HepG2 (cell line): ENCODE results near the gene SRP68. TPM values are rescaled to one million over a fixed set of nuclear protein-coding genes. Genes with fewer than 3 reads are reported as not detected.

Source experiments
- AGO1 ChIP-seq: fragments of 200-400 bp; formaldehyde crosslinking; IDR thresholded peaks from 2 replicates; pipeline ENCODE4 v1.6.1; 2017; ENCODE audit warnings: mild to moderate bottlenecking, low read depth, low read length, moderate library complexity; ENCODE audit not compliant: poor library complexity, severe bottlenecking
- CBX2 ChIP-seq, 2 experiments: fragments of 200-600 bp in 1 of 2; sonication (generic); formaldehyde crosslinking in 1 of 2; IDR thresholded peaks; 2 replicates each; pipeline versions ENCODE4 v1.7.0 to v1.8.1; 2018 to 2022; ENCODE audit warnings: low read depth in 2 of 2, low read length in 1 of 2, mild to moderate bottlenecking in 1 of 2, missing genetic modification reagents in 1 of 2
- KLF13 ChIP-seq: sonication (generic); formaldehyde crosslinking; IDR thresholded peaks from 2 replicates; pipeline ENCODE4 v1.4.0; 2020; ENCODE audit warnings: mild to moderate bottlenecking, missing genetic modification reagents
- MAFF ChIP-seq: IDR thresholded peaks from 2 replicates; pipeline ENCODE4 v1.6.1; 2011; ENCODE audit warnings: low read depth, low read length, improper control_type of control experiment
- MAFK ChIP-seq, 2 experiments: IDR thresholded peaks in 1 of 2; conservative IDR thresholded peaks in 1 of 2; 2 replicates each; pipeline ENCODE4 v1.6.1; 2011; ENCODE audit warnings: improper control_type of control experiment in 2 of 2, low read length in 2 of 2
- MIER2 ChIP-seq: IDR thresholded peaks from 2 replicates; pipeline ENCODE4 v1.6.1; 2016; ENCODE audit warnings: missing biosample characterization, missing genetic modification reagents
- NFIC ChIP-seq: IDR thresholded peaks from 2 replicates; pipeline ENCODE4 v1.6.1; 2012; ENCODE audit warnings: mild to moderate bottlenecking, low read length, inconsistent platforms
- NR2F6 ChIP-seq, 2 experiments: IDR thresholded peaks; 2 replicates each; pipeline ENCODE4 v1.6.1; 2016; ENCODE audit warnings: antibody characterized with exemption in 1 of 2, mild to moderate bottlenecking in 1 of 2
- RARG ChIP-seq: sonication (generic); formaldehyde crosslinking; IDR thresholded peaks from 2 replicates; pipeline ENCODE4 v1.4.0; 2020; ENCODE audit warnings: low read depth, mild to moderate bottlenecking, missing genetic modification reagents
- RFXANK ChIP-seq: IDR thresholded peaks from 2 replicates; pipeline ENCODE4 v1.6.1; 2016
- RXRA ChIP-seq: sonication (generic); formaldehyde crosslinking; IDR thresholded peaks from 2 replicates; pipeline ENCODE4 v1.5.1; 2020; ENCODE audit warnings: missing genetic modification reagents
- SRSF4 ChIP-seq: fragments of 200-400 bp; formaldehyde crosslinking; IDR thresholded peaks from one replicate; pipeline ENCODE4 v1.6.1; 2018; ENCODE audit warnings: mild to moderate bottlenecking, low read depth, low read length, moderate library complexity; ENCODE audit not compliant: poor library complexity, severe bottlenecking
- SSRP1 ChIP-seq: IDR thresholded peaks from 2 replicates; pipeline ENCODE4 v1.6.1; 2016; ENCODE audit warnings: control low read depth
- TCF7L2 ChIP-seq: IDR thresholded peaks from 2 replicates; pipeline ENCODE4 v1.6.1; 2011; ENCODE audit warnings: mild to moderate bottlenecking, low read depth, low read length, moderate library complexity
- ZMYM3 ChIP-seq: sonication (generic); formaldehyde crosslinking; IDR thresholded peaks from 2 replicates; pipeline ENCODE4 v1.5.1; 2020; ENCODE audit warnings: mild to moderate bottlenecking, missing genetic modification reagents
- ZNF296 ChIP-seq: sonication (generic); formaldehyde crosslinking; conservative IDR thresholded peaks from 2 replicates; pipeline ENCODE4 v1.5.0; 2020; ENCODE audit warnings: mild to moderate bottlenecking, missing genetic modification reagents
- ZNF530 ChIP-seq: sonication (generic); formaldehyde crosslinking; IDR thresholded peaks from 2 replicates; pipeline ENCODE4 v1.5.0; 2020; ENCODE audit warnings: low read depth, mild to moderate bottlenecking, missing genetic modification reagents
- ZNF547 ChIP-seq: sonication (generic); formaldehyde crosslinking; IDR thresholded peaks from 2 replicates; pipeline ENCODE4 v1.5.1; 2020; ENCODE audit warnings: mild to moderate bottlenecking, missing genetic modification reagents
- ZNF670 ChIP-seq: sonication (generic); formaldehyde crosslinking; IDR thresholded peaks from 2 replicates; pipeline ENCODE4 v1.8.0; 2022; ENCODE audit warnings: mild to moderate bottlenecking, missing genetic modification reagents, borderline replicate concordance
- ZNF724P ChIP-seq: sonication (generic); formaldehyde crosslinking; IDR thresholded peaks from 2 replicates; pipeline ENCODE4 v1.8.0; 2022; ENCODE audit warnings: missing genetic modification reagents, borderline replicate concordance
- ZNF777 ChIP-seq: sonication (generic); formaldehyde crosslinking; IDR thresholded peaks from 2 replicates; pipeline ENCODE4 v1.4.0; 2020; ENCODE audit warnings: missing genetic modification reagents
- ZNF788 ChIP-seq: sonication (generic); formaldehyde crosslinking; IDR thresholded peaks from 2 replicates; pipeline ENCODE4 v1.5.0; 2020; ENCODE audit warnings: mild to moderate bottlenecking, missing genetic modification reagents, borderline replicate concordance
- polyA plus RNA-seq, 8 experiments: library from polyadenylated mRNA; depleted of rRNA in 3 of 8; stranded (reverse) in 7 of 8; unstranded in 1 of 8; fragments of >200 nt; fragmentation: Illumina TruSeq in 4 of 8; extraction: Trizol in 4 of 8; gene quantifications; 2 replicates each; pipeline versions ENCODE4 v1.2.1 to v1.2.3, GENCODE V29; 2011 to 2016; ENCODE audit warnings: low read depth in 4 of 8, missing spikeins in 1 of 8, mixed read lengths in 1 of 8; ENCODE audit not compliant: insufficient read depth in 1 of 8
- total RNA-seq, 5 experiments: library from RNA; depleted of rRNA; stranded (reverse); fragments of >200 nt; fragmentation: Illumina TruSeq; extraction: Trizol; gene quantifications; 2 replicates each; pipeline ENCODE4 v1.2.3, GENCODE V29; 2016; ENCODE audit warnings: low read depth in 1 of 5
- TF ChIP-seq, protein P1 (sequence below): sonication (generic); formaldehyde crosslinking; IDR thresholded peaks from 2 replicates; pipeline ENCODE4 v1.4.0; 2020; ENCODE audit warnings: missing genetic modification reagents; ENCODE audit errors: not compliant biosample characterization
- TF ChIP-seq, protein P2 (sequence below): sonication (generic); formaldehyde crosslinking; conservative IDR thresholded peaks from 2 replicates; pipeline ENCODE4 v1.4.0; 2020; ENCODE audit warnings: mild to moderate bottlenecking, missing genetic modification reagents, moderate library complexity
- TF ChIP-seq, protein P3 (sequence below): sonication (generic); formaldehyde crosslinking; IDR thresholded peaks from 2 replicates; pipeline ENCODE4 v1.4.0; 2020; ENCODE audit warnings: missing genetic modification reagents, borderline replicate concordance

Gene SRP68
- total and polyA plus RNA-seq, 2 of the 13 experiments (the other 11 are each of a cell fraction or from before 2014, with no cell fraction given): 39.8 to 74.3 TPM

DNA sequence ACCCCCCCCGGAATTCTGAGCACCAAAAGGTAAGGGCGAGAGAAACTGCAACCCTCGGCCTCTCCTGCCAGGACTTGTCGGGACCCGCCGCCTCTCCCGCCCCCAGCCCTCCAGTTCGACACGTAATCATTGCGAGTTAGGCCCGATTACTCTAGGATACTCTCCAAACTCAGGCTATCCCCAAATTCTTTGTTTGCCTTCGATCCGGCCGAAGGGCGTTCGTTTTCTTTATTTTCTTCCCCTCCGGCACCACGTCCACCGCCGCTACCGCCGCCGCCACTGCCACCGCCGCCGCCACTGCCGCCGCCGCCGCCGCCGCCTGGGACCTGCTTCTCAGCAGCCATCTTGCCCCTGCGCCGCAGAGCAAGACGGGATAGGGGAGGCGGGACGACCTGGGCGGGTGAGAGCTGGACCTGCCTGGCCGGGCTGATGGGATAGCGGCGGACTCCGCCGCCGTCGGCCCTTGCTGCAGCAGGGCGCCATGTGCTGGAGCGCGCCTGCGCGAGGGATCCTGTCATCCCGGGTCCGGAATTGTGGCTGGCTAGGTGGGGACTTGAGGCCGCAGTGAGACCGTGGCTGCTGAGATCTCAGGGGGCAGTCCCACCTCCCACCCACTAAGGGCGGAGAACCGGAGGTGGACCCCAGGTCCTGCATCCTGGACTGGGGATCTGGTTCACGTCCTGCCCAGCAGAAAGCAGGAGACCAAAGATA, at the start of gene SRP68 (continued):
- no peak for TF ChIP-seq MAFK (conservative IDR thresholded peaks at IDR 0.05 in 1 of 2, IDR thresholded peaks at IDR 0.05 in 1 of 2; ENCODE audit: low read length in 2 of 2)
- TF ChIP-seq, protein P1, sequence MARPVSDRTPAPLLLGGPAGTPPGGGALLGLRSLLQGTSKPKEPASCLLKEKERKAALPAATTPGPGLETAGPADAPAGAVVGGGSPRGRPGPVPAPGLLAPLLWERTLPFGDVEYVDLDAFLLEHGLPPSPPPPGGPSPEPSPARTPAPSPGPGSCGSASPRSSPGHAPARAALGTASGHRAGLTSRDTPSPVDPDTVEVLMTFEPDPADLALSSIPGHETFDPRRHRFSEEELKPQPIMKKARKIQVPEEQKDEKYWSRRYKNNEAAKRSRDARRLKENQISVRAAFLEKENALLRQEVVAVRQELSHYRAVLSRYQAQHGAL (CRISPR knock-in tag): peak; percentile 40
- TF ChIP-seq TCF7L2: no peak
- TF ChIP-seq ZNF547 (CRISPR knock-in tag): peak; percentile 98
- TF ChIP-seq NR2F6 (IDR thresholded peaks at IDR 0.05): no peak
- TF ChIP-seq NR2F6 (CRISPR knock-in tag; IDR thresholded peaks at IDR 0.05): peak; percentile 74; the same call in 1 of the 2 replicates
- TF ChIP-seq KLF13 (CRISPR knock-in tag): no peak
- no peak for TF ChIP-seq MIER2 (CRISPR knock-in tag)
- TF ChIP-seq NFIC: no peak
- no peak for TF ChIP-seq ZNF296 (CRISPR knock-in tag)
- TF ChIP-seq ZMYM3 (CRISPR knock-in tag): peak; percentile 70; the same call in 1 of the 2 replicates
- peak; percentile 55; the same call in 1 of the 2 replicates for TF ChIP-seq ZNF777 (CRISPR knock-in tag)
- TF ChIP-seq ZNF670: peak; percentile 86; the same call in 1 of the 2 replicates
- TF ChIP-seq AGO1: peak; percentile 82
- no peak for TF ChIP-seq ZNF530
- no peak for TF ChIP-seq SSRP1
- peak; percentile 88 for TF ChIP-seq ZNF788 (CRISPR knock-in tag)
- no peak for TF ChIP-seq SRSF4
- peak; percentile 59 for TF ChIP-seq RXRA (CRISPR knock-in tag)
- TF ChIP-seq ZNF724P: peak; percentile 99
- TF ChIP-seq RARG: 0 out of 2 replicates have a peak, but pooled peaks have one; percentile 34
- TF ChIP-seq MAFF: no peak
- TF ChIP-seq, protein P2, sequence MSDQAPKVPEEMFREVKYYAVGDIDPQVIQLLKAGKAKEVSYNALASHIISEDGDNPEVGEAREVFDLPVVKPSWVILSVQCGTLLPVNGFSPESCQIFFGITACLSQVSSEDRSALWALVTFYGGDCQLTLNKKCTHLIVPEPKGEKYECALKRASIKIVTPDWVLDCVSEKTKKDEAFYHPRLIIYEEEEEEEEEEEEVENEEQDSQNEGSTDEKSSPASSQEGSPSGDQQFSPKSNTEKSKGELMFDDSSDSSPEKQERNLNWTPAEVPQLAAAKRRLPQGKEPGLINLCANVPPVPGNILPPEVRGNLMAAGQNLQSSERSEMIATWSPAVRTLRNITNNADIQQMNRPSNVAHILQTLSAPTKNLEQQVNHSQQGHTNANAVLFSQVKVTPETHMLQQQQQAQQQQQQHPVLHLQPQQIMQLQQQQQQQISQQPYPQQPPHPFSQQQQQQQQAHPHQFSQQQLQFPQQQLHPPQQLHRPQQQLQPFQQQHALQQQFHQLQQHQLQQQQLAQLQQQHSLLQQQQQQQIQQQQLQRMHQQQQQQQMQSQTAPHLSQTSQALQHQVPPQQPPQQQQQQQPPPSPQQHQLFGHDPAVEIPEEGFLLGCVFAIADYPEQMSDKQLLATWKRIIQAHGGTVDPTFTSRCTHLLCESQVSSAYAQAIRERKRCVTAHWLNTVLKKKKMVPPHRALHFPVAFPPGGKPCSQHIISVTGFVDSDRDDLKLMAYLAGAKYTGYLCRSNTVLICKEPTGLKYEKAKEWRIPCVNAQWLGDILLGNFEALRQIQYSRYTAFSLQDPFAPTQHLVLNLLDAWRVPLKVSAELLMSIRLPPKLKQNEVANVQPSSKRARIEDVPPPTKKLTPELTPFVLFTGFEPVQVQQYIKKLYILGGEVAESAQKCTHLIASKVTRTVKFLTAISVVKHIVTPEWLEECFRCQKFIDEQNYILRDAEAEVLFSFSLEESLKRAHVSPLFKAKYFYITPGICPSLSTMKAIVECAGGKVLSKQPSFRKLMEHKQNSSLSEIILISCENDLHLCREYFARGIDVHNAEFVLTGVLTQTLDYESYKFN (CRISPR knock-in tag): peak; percentile 62
- TF ChIP-seq CBX2 (IDR thresholded peaks at IDR 0.05; ENCODE audit: low read depth, low read length): no peak
- TF ChIP-seq CBX2 (CRISPR knock-in tag; IDR thresholded peaks at IDR 0.05; ENCODE audit: low read depth): peak; percentile 90; the same call in 1 of the 2 replicates
- TF ChIP-seq, protein P3, sequence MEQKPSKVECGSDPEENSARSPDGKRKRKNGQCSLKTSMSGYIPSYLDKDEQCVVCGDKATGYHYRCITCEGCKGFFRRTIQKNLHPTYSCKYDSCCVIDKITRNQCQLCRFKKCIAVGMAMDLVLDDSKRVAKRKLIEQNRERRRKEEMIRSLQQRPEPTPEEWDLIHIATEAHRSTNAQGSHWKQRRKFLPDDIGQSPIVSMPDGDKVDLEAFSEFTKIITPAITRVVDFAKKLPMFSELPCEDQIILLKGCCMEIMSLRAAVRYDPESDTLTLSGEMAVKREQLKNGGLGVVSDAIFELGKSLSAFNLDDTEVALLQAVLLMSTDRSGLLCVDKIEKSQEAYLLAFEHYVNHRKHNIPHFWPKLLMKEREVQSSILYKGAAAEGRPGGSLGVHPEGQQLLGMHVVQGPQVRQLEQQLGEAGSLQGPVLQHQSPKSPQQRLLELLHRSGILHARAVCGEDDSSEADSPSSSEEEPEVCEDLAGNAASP: 0 out of 2 replicates have a peak, but pooled peaks have one; percentile 63
- no peak for TF ChIP-seq RFXANK (CRISPR knock-in tag)
